A549 (cell line): ENCODE results near the gene SLC35F3. TPM values are rescaled to one million over a fixed set of nuclear protein-coding genes. Genes with fewer than 3 reads are reported as not detected.

Experiments used
- ATAC-seq, 2 experiments: fragments of 200-7000 bp in 1 of 2; fragments of >200 bp in 1 of 2; cut with Nextera tagmentation in 1 of 2; cut with Tn5 transposase in 1 of 2; 3 replicates each; pipeline versions ENCODE4 v1.8.0 to v1.9.1; 2018 to 2020; ENCODE audit warnings: mild to moderate bottlenecking in 1 of 2, moderate library complexity in 1 of 2
- CTCF ChIA-PET: fragments of 300-600 bp; sonication (Branson Sonifier 250); formaldehyde crosslinking; extraction: SDS; loops from one replicate; lab custom pipeline; 2021; ENCODE audit warnings: antibody characterized with exemption, inconsistent platforms; lab: Yijun Ruan, JAX
- POLR2A ChIA-PET: fragments of 350-600 bp; formaldehyde crosslinking; extraction: SDS; loops from one replicate; lab custom pipeline; 2021; ENCODE audit warnings: antibody characterized with exemption, inconsistent platforms; lab: Yijun Ruan, JAX
- DNase-seq, 2 experiments: peaks; one replicate each; pipeline versions ENCODE4 v3.0.0 to v3.0.0-alpha.2; 2011 to 2016; ENCODE audit warnings: low read depth in 1 of 2, low spot score in 1 of 2
- FAIRE-seq: peaks from 2 replicates; lab custom pipeline; 2011; peaks lifted over from hg19 to GRCh38; lab: Jason Lieb, UNC
- H3K27ac ChIP-seq, 2 experiments: fragments of >200 bp; sonication (Bioruptor Twin); formaldehyde crosslinking; 3 replicates each; pipeline ENCODE4 v1.5.1; 2016 to 2017
- H3K4me1 ChIP-seq: fragments of >200 bp; sonication (Bioruptor Twin); formaldehyde crosslinking; 3 replicates; pipeline ENCODE4 v1.6.1; 2016
- H3K4me2 ChIP-seq: fragments of >200 bp; sonication (Bioruptor Twin); formaldehyde crosslinking; 3 replicates; pipeline ENCODE4 v1.6.1; 2016
- H3K4me3 ChIP-seq: fragments of >200 bp; sonication (Bioruptor Twin); formaldehyde crosslinking; 3 replicates; pipeline ENCODE4 v1.5.1; 2016
- H3K9me3 ChIP-seq: fragments of >200 bp; sonication (Bioruptor Twin); formaldehyde crosslinking; 3 replicates; pipeline ENCODE4 v1.6.1; 2016
- CEBPB ChIP-seq, 2 experiments: fragments of >200 bp in 1 of 2; sonication (Bioruptor Twin) in 1 of 2; formaldehyde crosslinking in 1 of 2; IDR thresholded peaks; 2 replicates each; pipeline ENCODE4 v1.6.1; 2012 to 2016
- CHD2 ChIP-seq: fragments of 150-350 bp; IDR thresholded peaks from 2 replicates; pipeline ENCODE4 v1.6.1; 2014; ENCODE audit warnings: low read length; ENCODE audit not compliant: partially characterized antibody
- CTCF ChIP-seq: fragments of >200 bp; sonication (Bioruptor Twin); formaldehyde crosslinking; IDR thresholded peaks from 3 replicates; pipeline ENCODE4 v1.5.1; 2016
- E2F6 ChIP-seq: IDR thresholded peaks from 2 replicates; pipeline ENCODE4 v1.6.1; 2012; ENCODE audit warnings: low read depth, borderline replicate concordance
- EHMT2 ChIP-seq: fragments of 200-600 bp; sonication (generic); IDR thresholded peaks from 2 replicates; pipeline ENCODE4 v1.6.1; 2016; ENCODE audit warnings: antibody characterized with exemption, low read depth, mild to moderate bottlenecking, moderate library complexity
- EP300 ChIP-seq, 2 experiments: fragments of >200 bp; sonication (Bioruptor Twin); formaldehyde crosslinking; IDR thresholded peaks; 2 replicates in 1 of 2; 3 replicates in 1 of 2; pipeline ENCODE4 v1.6.1; 2016 to 2017
- FOSB ChIP-seq: fragments of 250-450 bp; sonication (Bioruptor Pico); IDR thresholded peaks from 2 replicates; pipeline ENCODE4 v1.5.0; 2020; ENCODE audit warnings: mild to moderate bottlenecking, moderate library complexity
- FOXS1 ChIP-seq: fragments of 250-450 bp; sonication (Bioruptor Pico); IDR thresholded peaks from 2 replicates; pipeline ENCODE4 v1.5.0; 2020; ENCODE audit warnings: mild to moderate bottlenecking, moderate library complexity
- GATA3 ChIP-seq: IDR thresholded peaks from 2 replicates; pipeline ENCODE4 v1.6.1; 2012; ENCODE audit warnings: borderline replicate concordance
- HOXB13 ChIP-seq: fragments of 250-450 bp; sonication (Bioruptor Pico); IDR thresholded peaks from 2 replicates; pipeline ENCODE4 v1.5.0; 2020; ENCODE audit warnings: low read depth, mild to moderate bottlenecking, moderate library complexity
- JUN ChIP-seq, 2 experiments: fragments of >200 bp; sonication (Bioruptor Twin); formaldehyde crosslinking; IDR thresholded peaks; 2 replicates in 1 of 2; 3 replicates in 1 of 2; pipeline ENCODE4 v1.6.1; 2016 to 2017
- MAFK ChIP-seq: fragments of 450-650 bp; IDR thresholded peaks from 2 replicates; pipeline ENCODE4 v1.6.1; 2014; ENCODE audit not compliant: partially characterized antibody
- MYC ChIP-seq: IDR thresholded peaks from 2 replicates; pipeline ENCODE4 v1.6.1; 2012; ENCODE audit warnings: mild to moderate bottlenecking, inconsistent platforms, low read length, improper control_type of control experiment, borderline replicate concordance
- NR3C1 ChIP-seq: fragments of >200 bp; sonication (Bioruptor Twin); formaldehyde crosslinking; IDR thresholded peaks from 3 replicates; pipeline ENCODE4 v1.6.1; 2017
- PHF8 ChIP-seq: fragments of 200-600 bp; sonication (generic); IDR thresholded peaks from 2 replicates; pipeline ENCODE4 v1.6.1; 2016; ENCODE audit warnings: low read depth, mild to moderate bottlenecking, antibody characterized with exemption, moderate library complexity, borderline replicate concordance
- POLR2A ChIP-seq: IDR thresholded peaks from 2 replicates; pipeline ENCODE4 v1.6.1; 2012; ENCODE audit warnings: mild to moderate bottlenecking, low read length
- RAD21 ChIP-seq, 2 experiments: fragments of >200 bp in 1 of 2; sonication (Bioruptor Twin) in 1 of 2; formaldehyde crosslinking in 1 of 2; IDR thresholded peaks in 1 of 2; conservative IDR thresholded peaks in 1 of 2; 2 replicates in 1 of 2; 3 replicates in 1 of 2; pipeline ENCODE4 v1.6.1; 2012 to 2018; ENCODE audit warnings: inconsistent platforms in 1 of 2
- RCOR1 ChIP-seq: fragments of 150-350 bp; IDR thresholded peaks from 2 replicates; pipeline ENCODE4 v1.6.1; 2014; ENCODE audit warnings: antibody characterized with exemption, low read length, low read depth
- TFCP2L1 ChIP-seq: fragments of 250-450 bp; sonication (Bioruptor Pico); IDR thresholded peaks from 2 replicates; pipeline ENCODE4 v1.5.0; 2021; ENCODE audit warnings: mild to moderate bottlenecking
- TP53 ChIP-seq: fragments of 250-450 bp; sonication (Bioruptor Pico); IDR thresholded peaks from 2 replicates; pipeline ENCODE4 v1.5.0; 2021; ENCODE audit warnings: mild to moderate bottlenecking, moderate library complexity
- ZC3H11A ChIP-seq: fragments of 450-650 bp; IDR thresholded peaks from 2 replicates; pipeline ENCODE4 v1.6.1; 2014; ENCODE audit warnings: antibody characterized with exemption, mild to moderate bottlenecking
- ZFP36 ChIP-seq: fragments of 450-650 bp; IDR thresholded peaks from 2 replicates; pipeline ENCODE4 v1.6.1; 2014; ENCODE audit warnings: borderline replicate concordance; ENCODE audit not compliant: partially characterized antibody
- ZNF302 ChIP-seq: fragments of 250-450 bp; sonication (Bioruptor Pico); IDR thresholded peaks from 2 replicates; pipeline ENCODE4 v1.9.0; 2021; ENCODE audit warnings: inconsistent platforms, mild to moderate bottlenecking, moderate library complexity
- WGBS: methylation state at CpG from one replicate; pipeline ENCODE4 v1.1.6; 2017; ENCODE audit errors: missing lambda C conversion rate; 5-methylcytosine and 5-hydroxymethylcytosine counted together
- polyA plus RNA-seq, 4 experiments: library from polyadenylated mRNA; depleted of rRNA in 3 of 4; stranded (reverse); fragments of >200 nt; fragmentation: RNase III in 1 of 4; extraction: RNeasy Plus Mini Kit Qiagen cat#74134 plus additional on column Dnase treatment in 1 of 4; gene quantifications; 2 replicates in 3 of 4; 3 replicates in 1 of 4; pipeline ENCODE4 v1.2.3, GENCODE V29; 2011 to 2017
- TF ChIP-seq, protein P1 (sequence below): fragments of 450-650 bp; IDR thresholded peaks from 2 replicates; pipeline ENCODE4 v1.6.1; 2014; ENCODE audit warnings: antibody characterized with exemption
- TF ChIP-seq, protein P2 (sequence below): fragments of 250-450 bp; sonication (Bioruptor Pico); IDR thresholded peaks from 2 replicates; pipeline ENCODE4 v1.5.0; 2021; ENCODE audit warnings: mild to moderate bottlenecking, moderate library complexity, borderline replicate concordance
- TF ChIP-seq, protein P3 (sequence below): fragments of >200 bp; sonication (Bioruptor Twin); formaldehyde crosslinking; IDR thresholded peaks from 2 replicates; pipeline ENCODE4 v1.6.1; 2016

The SLC35F3 gene
- polyA plus RNA-seq, 2 of the 4 experiments (the other 2 are of a cell fraction) = 5.5 to 7.8 TPM

DNA sequence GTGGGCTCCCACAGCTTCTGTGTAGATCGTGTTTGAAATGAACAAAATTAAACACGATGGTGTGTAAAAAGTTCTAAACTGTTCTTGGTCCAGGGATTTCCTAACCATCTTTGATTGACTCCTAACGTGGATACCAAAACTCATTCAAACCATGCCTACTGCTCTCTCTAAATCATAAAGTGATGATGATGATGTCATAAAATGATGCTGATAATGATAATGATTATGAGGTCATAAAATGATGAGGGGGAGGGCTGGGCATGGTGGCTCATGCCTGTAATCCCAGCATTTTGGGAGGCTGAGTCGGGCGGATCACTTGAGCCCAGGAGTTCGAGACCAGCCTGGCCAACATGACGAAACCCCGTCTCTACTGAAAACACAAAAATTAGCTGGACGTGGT lies 335.5 kb downstream of the SLC35F3 start:
- FAIRE-seq (no peak), ATAC-seq (no peak), DNase-seq (no peak)
- H3K4me1 ChIP-seq = no peaks in the 10 kb centered on the region
- TF ChIP-seq MYC (no peak), NR3C1 (no peak), CTCF (no peak), CEBPB (IDR thresholded peaks at IDR 0.05) (no peak), ZNF302 (CRISPR knock-in tag) (no peak)
- TF ChIP-seq, protein P1, sequence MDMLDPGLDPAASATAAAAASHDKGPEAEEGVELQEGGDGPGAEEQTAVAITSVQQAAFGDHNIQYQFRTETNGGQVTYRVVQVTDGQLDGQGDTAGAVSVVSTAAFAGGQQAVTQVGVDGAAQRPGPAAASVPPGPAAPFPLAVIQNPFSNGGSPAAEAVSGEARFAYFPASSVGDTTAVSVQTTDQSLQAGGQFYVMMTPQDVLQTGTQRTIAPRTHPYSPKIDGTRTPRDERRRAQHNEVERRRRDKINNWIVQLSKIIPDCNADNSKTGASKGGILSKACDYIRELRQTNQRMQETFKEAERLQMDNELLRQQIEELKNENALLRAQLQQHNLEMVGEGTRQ = no peak
- ChIA-PET POLR2A (no interaction called here), CTCF (interaction anchor here (1.1 to 1.6 kb wide), 2 partner anchors 70 to 126 kb away, joined by 3 to 7 read pairs; no protein-coding TSS in a partner anchor)
- H3K9me3 ChIP-seq = no peaks in the 10 kb centered on the region
- no peak overlapping the region for H3K4me3 ChIP-seq
- no peak overlapping the region for H3K4me2 ChIP-seq
- 85% methylated on average over 9 of the region's 9 CpGs for WGBS
- H3K27ac ChIP-seq = no peak overlapping the region

- Histone ChIP-seq H3K4me3 (no peak overlapping the region), H3K4me1 (no peaks in the 10 kb centered on the region), H3K9me3 (no peaks in the 10 kb centered on the region), H3K27ac (no peak overlapping the region), H3K4me2 (no peak overlapping the region)
- POLR2A ChIA-PET = no interaction called here
- CTCF ChIA-PET = interaction anchor here (1.1 to 1.6 kb wide), 2 partner anchors 69 to 127 kb away, joined by 3 to 7 read pairs; no protein-coding TSS in a partner anchor
- TF ChIP-seq, protein P2, sequence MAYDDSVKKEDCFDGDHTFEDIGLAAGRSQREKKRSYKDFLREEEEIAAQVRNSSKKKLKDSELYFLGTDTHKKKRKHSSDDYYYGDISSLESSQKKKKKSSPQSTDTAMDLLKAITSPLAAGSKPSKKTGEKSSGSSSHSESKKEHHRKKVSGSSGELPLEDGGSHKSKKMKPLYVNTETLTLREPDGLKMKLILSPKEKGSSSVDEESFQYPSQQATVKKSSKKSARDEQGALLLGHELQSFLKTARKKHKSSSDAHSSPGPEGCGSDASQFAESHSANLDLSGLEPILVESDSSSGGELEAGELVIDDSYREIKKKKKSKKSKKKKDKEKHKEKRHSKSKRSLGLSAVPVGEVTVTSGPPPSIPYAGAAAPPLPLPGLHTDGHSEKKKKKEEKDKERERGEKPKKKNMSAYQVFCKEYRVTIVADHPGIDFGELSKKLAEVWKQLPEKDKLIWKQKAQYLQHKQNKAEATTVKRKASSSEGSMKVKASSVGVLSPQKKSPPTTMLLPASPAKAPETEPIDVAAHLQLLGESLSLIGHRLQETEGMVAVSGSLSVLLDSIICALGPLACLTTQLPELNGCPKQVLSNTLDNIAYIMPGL = no peak
- TF ChIP-seq E2F6 (no peak), RCOR1 (no peak)
- ATAC-seq = no peak
- no peak for DNase-seq
- FAIRE-seq = no peak
These were observed 336.2 kb downstream of the SLC35F3 start for GRCh38 chr1:234240680-234241079.

DNA sequence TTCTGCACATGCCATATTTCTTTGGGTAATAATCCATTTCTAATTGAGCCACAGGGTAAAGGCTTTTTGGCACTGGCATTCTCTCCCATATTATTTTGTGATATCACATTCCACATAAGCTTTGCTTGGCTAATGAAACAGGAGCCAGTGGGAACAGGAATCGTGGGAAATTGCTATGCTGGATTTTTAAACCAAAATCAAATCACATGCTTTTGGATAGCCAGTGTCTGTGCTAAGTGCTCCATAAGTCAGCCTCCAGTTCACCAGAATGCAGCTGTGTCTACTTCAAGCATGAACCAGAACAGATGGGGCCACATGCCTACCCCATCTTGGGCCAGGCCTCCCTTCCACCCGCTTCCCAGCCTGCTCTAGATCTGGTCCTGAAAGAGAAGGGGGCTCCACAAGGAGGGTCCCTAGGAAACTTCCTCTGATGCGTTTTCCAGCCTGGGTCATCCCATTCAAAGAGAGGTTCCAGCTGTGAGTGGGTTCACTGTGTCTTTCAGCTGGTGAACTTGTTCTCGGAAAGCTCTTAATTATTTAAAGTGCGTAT lies 337.5 kb downstream of the SLC35F3 start:
- FAIRE-seq = no peak
- WGBS = 91% methylated on average over 5 of the region's 5 CpGs
- no peak for DNase-seq
- Histone ChIP-seq H3K27ac (no peak overlapping the region), H3K4me3 (no peak overlapping the region), H3K4me1 (no peaks in the 10 kb centered on the region), H3K4me2 (no peak overlapping the region), H3K9me3 (no peaks in the 10 kb centered on the region)
- ChIA-PET CTCF (interaction anchor here (0.9 kb wide), 1 partner anchor 10 kb away, joined by 3 read pairs; no protein-coding TSS in a partner anchor), POLR2A (no interaction called here)
- ATAC-seq = no peak
- no peak for TF ChIP-seq RCOR1
- TF ChIP-seq EHMT2 = no peak
- no peak for TF ChIP-seq RAD21 (conservative IDR thresholded peaks at IDR 0.05 in 1 of 2, IDR thresholded peaks at IDR 0.05 in 1 of 2)
- TF ChIP-seq EP300 (IDR thresholded peaks at IDR 0.05) = no peak
- no peak for TF ChIP-seq CHD2
- no peak for TF ChIP-seq ZFP36
- no peak for TF ChIP-seq TP53
- TF ChIP-seq HOXB13 (CRISPR knock-in tag) = no peak
- TF ChIP-seq, protein P3, sequence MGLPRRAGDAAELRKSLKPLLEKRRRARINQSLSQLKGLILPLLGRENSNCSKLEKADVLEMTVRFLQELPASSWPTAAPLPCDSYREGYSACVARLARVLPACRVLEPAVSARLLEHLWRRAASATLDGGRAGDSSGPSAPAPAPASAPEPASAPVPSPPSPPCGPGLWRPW = no peak
- TF ChIP-seq, protein P1 = no peak
- TF ChIP-seq, protein P2 = no peak
- no peak for TF ChIP-seq ZC3H11A
- TF ChIP-seq PHF8 = no peak
- TF ChIP-seq JUN (IDR thresholded peaks at IDR 0.05) = no peak
- TF ChIP-seq FOXS1 = no peak
- no peak for TF ChIP-seq FOSB (CRISPR knock-in tag)
- TF ChIP-seq POLR2A = no peak
- no peak for TF ChIP-seq TFCP2L1 (CRISPR knock-in tag)
- TF ChIP-seq GATA3 = no peak
- no peak for TF ChIP-seq MAFK
